SK-N-SH treated with all-trans-retinoic acid at 6 μM for 48 hours (cell line): ENCODE results near the gene VWC2L.

Experiments
- PATZ1 ChIP-seq: fragments of 250-450 bp; sonication (Bioruptor Pico); IDR thresholded peaks from 2 replicates; pipeline ENCODE4 v1.8.0; 2020; ENCODE audit warnings: mild to moderate bottlenecking, moderate library complexity, borderline replicate concordance
- TCF4 ChIP-seq: fragments of 250-450 bp; sonication (Bioruptor Pico); IDR thresholded peaks from 2 replicates; pipeline ENCODE4 v1.8.0; 2021; ENCODE audit warnings: mild to moderate bottlenecking, moderate library complexity, borderline replicate concordance
- TSHZ2 ChIP-seq: fragments of 250-450 bp; sonication (Bioruptor Pico); IDR thresholded peaks from 2 replicates; pipeline ENCODE4 v1.5.0; 2020; ENCODE audit warnings: mild to moderate bottlenecking, moderate library complexity
- ZNF565 ChIP-seq: fragments of 450-650 bp; formaldehyde crosslinking; conservative IDR thresholded peaks from 2 replicates; pipeline ENCODE4 v1.5.0; 2020; ENCODE audit warnings: low read depth, mild to moderate bottlenecking, moderate library complexity

GRCh38 chr2:214577769-214578168 is 166.9 kb downstream of the VWC2L start:
- TF ChIP-seq TSHZ2 (CRISPR knock-in tag) (no peak), PATZ1 (CRISPR knock-in tag) (no peak), ZNF565 (no peak), TCF4 (CRISPR knock-in tag) (no peak)
